22Rv1 (cell line): ENCODE data around the gene AKR1C8.
"Not testable (repeated sequence)": the region's sequence is repeated elsewhere in the genome, so short reads cannot be mapped to it uniquely, and the experiment has no call there.

Source experiments
- ZFX ChIP-seq: fragments of 450-650 bp; IDR thresholded peaks from 2 replicates; pipeline ENCODE4 v1.6.1; 2017; ENCODE audit warnings: antibody characterized with exemption, borderline replicate concordance
- TF ChIP-seq, protein P1 (sequence below): fragments of 450-650 bp; IDR thresholded peaks from 2 replicates; pipeline ENCODE4 v1.5.1; 2017; ENCODE audit warnings: mild to moderate bottlenecking

DNA sequence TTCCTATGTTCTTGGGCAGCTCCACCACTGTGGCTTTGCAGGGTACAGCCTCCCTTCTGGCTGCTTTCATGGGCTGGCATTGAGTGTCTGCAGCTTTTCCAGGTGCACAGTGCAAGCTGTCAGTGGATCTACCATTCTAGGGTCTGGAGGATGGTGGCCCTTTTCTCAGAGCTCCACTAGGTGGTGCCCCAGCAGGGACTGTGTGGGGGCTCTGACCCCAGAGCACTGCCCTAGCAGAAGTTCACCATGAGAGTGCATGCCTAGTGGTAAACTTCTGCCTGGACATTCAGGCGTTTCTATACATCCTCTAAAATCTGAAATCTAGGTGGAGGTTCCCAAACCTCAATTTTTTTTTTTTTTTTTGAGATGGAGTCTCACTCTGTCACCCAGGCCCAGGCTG, 25.3 kb upstream of the AKR1C8 start:
- TF ChIP-seq, protein P1, sequence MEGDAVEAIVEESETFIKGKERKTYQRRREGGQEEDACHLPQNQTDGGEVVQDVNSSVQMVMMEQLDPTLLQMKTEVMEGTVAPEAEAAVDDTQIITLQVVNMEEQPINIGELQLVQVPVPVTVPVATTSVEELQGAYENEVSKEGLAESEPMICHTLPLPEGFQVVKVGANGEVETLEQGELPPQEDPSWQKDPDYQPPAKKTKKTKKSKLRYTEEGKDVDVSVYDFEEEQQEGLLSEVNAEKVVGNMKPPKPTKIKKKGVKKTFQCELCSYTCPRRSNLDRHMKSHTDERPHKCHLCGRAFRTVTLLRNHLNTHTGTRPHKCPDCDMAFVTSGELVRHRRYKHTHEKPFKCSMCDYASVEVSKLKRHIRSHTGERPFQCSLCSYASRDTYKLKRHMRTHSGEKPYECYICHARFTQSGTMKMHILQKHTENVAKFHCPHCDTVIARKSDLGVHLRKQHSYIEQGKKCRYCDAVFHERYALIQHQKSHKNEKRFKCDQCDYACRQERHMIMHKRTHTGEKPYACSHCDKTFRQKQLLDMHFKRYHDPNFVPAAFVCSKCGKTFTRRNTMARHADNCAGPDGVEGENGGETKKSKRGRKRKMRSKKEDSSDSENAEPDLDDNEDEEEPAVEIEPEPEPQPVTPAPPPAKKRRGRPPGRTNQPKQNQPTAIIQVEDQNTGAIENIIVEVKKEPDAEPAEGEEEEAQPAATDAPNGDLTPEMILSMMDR = peak; percentile 26
- not testable (repeated sequence) for TF ChIP-seq ZFX
